Stomach (tissue), 9 donors: Measurements from ENCODE around the gene FERD3L. TPM values are rescaled to one million over a fixed set of nuclear protein-coding genes. Genes with fewer than 3 reads are reported as not detected.

Experiments used
- DNase-seq, 2 donors: peaks; one replicate each; pipeline versions ENCODE4 v3.0.0 to v3.0.0-alpha.2; 2013 to 2019
- H3K27ac ChIP-seq, 5 donors: fragments of 200-600 bp in 4 of 5; sonication (generic) in 4 of 5; one replicate each; pipeline ENCODE4 v1.5.1; 2013 to 2019; ENCODE audit warnings: mild to moderate bottlenecking in 1 of 5, moderate library complexity in 1 of 5
- H3K27me3 ChIP-seq, 3 donors: fragments of 200-600 bp; sonication (generic); one replicate each; pipeline ENCODE4 v1.5.1; 2017 to 2019; ENCODE audit warnings: mixed run types in 1 of 3
- H3K36me3 ChIP-seq, 4 donors: fragments of 200-600 bp; sonication (generic); 1 replicate in 3 of 4; 2 replicates in 1 of 4; pipeline ENCODE4 v1.5.1; 2016 to 2019
- H3K4me1 ChIP-seq, 4 donors: fragments of 200-600 bp; sonication (generic); one replicate each; pipeline ENCODE4 v1.5.1; 2016 to 2019
- H3K4me3 ChIP-seq, 4 donors: fragments of 200-600 bp; sonication (generic) in 3 of 4; one replicate each; pipeline ENCODE4 v1.5.1; 2016 to 2019; ENCODE audit warnings: mild to moderate bottlenecking in 1 of 4
- H3K9me3 ChIP-seq, 4 donors: fragments of 200-600 bp; sonication (generic); one replicate each; pipeline ENCODE4 v1.5.1; 2016 to 2019
- EP300 ChIP-seq: sonication (generic); formaldehyde crosslinking; IDR thresholded peaks from one replicate; pipeline ENCODE4 v1.6.1; 2017; ENCODE audit warnings: antibody characterized with exemption
- POLR2A ChIP-seq, 4 donors: fragments of 450-650 bp; IDR thresholded peaks; one replicate each; pipeline ENCODE4 v1.6.1; 2016; ENCODE audit warnings: antibody characterized with exemption in 4 of 4, control low read depth in 2 of 4, mild to moderate bottlenecking in 1 of 4, moderate library complexity in 1 of 4
- POLR2AphosphoS5 ChIP-seq, 3 donors: sonication (generic); formaldehyde crosslinking; IDR thresholded peaks; one replicate each; pipeline ENCODE4 v1.6.1; 2016; ENCODE audit warnings: antibody characterized with exemption in 3 of 3
- WGBS, 5 donors: extraction: QIAGEN DNeasy Blood & Tissue Kit in 3 of 5; methylation state at CpG; one replicate each; pipeline versions ENCODE4 v1.1.5 to v1.1.7; 2013 to 2018; 5-methylcytosine and 5-hydroxymethylcytosine counted together
- intact Hi-C: fragments of 100-400 bp; cut with DNase I; formaldehyde crosslinking; loops from one replicate; pipeline ENCODE4 v1.15.1; 2023; ENCODE audit warnings: low total_unique reads
- polyA plus RNA-seq, 3 donors: library from polyadenylated mRNA; stranded (reverse); fragments of 200-250 nt; gene quantifications; one replicate each; pipeline ENCODE4 v1.2.3, GENCODE V29; 2013
- total RNA-seq, 5 donors: library from RNA; depleted of rRNA; stranded (reverse); fragments of >200 nt; gene quantifications; one replicate each; pipeline versions ENCODE4 v1.1.0 to v1.2.3, GENCODE V29; 2014 to 2016
- TF ChIP-seq, protein P1 (sequence below), 7 experiments: fragments of 450-650 bp in 4 of 7; fragments of 200-600 bp in 3 of 7; sonication (generic) in 3 of 7; IDR thresholded peaks; one replicate each; pipeline ENCODE4 v1.5.1; 2016 to 2019; ENCODE audit warnings: antibody characterized with exemption in 7 of 7, control low read depth in 2 of 7, mild to moderate bottlenecking in 1 of 7
- donor health status: healthy with polysubstance abuse.
- donor health status: Bipolar disorder and iron deficiency.
- donor health status: healthy.

Gene FERD3L
- total and polyA plus RNA-seq, 8 donors, result not detected

DNA sequence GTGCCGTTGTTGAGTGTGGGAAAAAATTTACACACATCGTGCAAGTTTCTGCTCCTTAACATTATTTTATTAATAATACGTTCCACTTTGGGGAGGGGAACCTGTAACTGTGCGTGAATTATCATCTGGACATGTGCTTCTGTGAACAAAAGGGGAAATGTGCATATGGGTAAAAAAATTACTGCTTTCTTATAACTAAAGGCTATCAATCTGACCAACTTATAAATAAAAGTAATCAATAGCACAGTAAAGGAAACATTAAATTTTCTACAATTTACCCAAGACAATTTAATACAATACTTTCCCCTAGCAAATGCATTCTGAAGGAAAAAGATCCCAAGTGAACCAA is 32.2 kb downstream of the FERD3L start:
- intact Hi-C loops, result no loop called here
- TF ChIP-seq, protein P1, sequence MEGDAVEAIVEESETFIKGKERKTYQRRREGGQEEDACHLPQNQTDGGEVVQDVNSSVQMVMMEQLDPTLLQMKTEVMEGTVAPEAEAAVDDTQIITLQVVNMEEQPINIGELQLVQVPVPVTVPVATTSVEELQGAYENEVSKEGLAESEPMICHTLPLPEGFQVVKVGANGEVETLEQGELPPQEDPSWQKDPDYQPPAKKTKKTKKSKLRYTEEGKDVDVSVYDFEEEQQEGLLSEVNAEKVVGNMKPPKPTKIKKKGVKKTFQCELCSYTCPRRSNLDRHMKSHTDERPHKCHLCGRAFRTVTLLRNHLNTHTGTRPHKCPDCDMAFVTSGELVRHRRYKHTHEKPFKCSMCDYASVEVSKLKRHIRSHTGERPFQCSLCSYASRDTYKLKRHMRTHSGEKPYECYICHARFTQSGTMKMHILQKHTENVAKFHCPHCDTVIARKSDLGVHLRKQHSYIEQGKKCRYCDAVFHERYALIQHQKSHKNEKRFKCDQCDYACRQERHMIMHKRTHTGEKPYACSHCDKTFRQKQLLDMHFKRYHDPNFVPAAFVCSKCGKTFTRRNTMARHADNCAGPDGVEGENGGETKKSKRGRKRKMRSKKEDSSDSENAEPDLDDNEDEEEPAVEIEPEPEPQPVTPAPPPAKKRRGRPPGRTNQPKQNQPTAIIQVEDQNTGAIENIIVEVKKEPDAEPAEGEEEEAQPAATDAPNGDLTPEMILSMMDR (IDR thresholded peaks at IDR 0.05), result no peak
- no peak for TF ChIP-seq EP300
- TF ChIP-seq POLR2A (IDR thresholded peaks at IDR 0.05), result no peak
- no peak for TF ChIP-seq POLR2AphosphoS5 (IDR thresholded peaks at IDR 0.05)
- peak overlapping the region in 1 of 4 donors; percentile 31 for H3K4me3 ChIP-seq
- H3K27ac ChIP-seq, result peak overlapping the region in 1 of 5 donors; percentile 81
- 19 to 43% (median 24%) methylated on average over 4 of the region's 4 CpGs for WGBS, 5 donors
- peaks cover 7 to 100% (median 92%) of the 10 kb centered on the region in 3 donors for H3K27me3 ChIP-seq
- no peak for DNase-seq
- H3K4me1 ChIP-seq, result peaks cover 13 to 36% (median 23%) of the 10 kb centered on the region in 4 donors
- no peaks in the 10 kb centered on the region for H3K9me3 ChIP-seq
- H3K36me3 ChIP-seq, result no peaks in the 10 kb centered on the region

DNA sequence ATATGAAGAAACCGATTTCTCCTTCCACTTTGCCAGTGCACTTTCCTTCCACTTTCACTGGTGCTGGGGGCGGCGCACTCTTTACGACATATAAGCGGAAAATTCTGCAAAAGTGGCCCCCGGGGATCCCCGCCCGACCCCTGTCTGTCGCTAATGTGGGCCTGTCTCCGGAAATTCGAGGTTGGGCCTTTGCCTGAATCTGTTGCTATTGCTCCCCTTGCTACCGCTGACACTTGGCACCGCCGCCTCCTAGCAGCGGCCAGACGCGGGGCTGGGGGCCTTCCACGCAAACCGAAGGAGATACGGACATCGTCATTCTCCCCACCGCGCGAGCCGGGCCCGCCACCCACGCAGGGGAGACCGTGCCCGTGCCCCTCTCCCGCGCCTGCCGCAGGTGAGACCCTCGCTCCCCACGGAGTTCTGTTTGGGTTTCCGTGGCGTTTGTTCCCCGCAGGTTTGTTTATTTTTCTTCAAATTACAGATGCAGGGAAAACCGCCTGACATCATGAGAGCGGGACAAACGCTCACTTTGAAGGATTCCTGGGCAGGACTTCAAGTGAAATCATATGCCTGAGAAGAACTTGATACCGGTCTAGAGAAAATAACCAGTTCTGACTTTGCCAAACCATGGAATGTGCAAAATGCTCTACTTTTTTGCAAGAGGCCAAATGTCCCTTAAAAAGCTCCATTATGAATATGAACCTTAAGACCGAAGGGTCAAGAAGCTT is 32.8 kb downstream of the FERD3L start:
- H3K27ac ChIP-seq, result peak overlapping the region in 1 of 5 donors; percentile 81
- 13 to 32% (median 18%) methylated on average over 39 to 42 of the region's 42 CpGs for WGBS, 5 donors
- DNase-seq, result peak in 1 of 2 donors; percentile 24
- peak overlapping the region; percentile 12 to 31 (median 25) for H3K4me3 ChIP-seq
- intact Hi-C loops, result no loop called here
- TF ChIP-seq, protein P1 (IDR thresholded peaks at IDR 0.05), result no peak
- H3K4me1 ChIP-seq, result peaks cover 7 to 36% (median 23%) of the 10 kb centered on the region in 4 donors
- H3K36me3 ChIP-seq, result no peaks in the 10 kb centered on the region
- H3K9me3 ChIP-seq, result no peaks in the 10 kb centered on the region
- H3K27me3 ChIP-seq, result peaks cover 7 to 100% (median 92%) of the 10 kb centered on the region in 3 donors

- peak overlapping the region in 3 of 4 donors; percentile 12 to 31 (median 27) for H3K4me3 ChIP-seq
- H3K4me1 ChIP-seq, result peaks cover 4 to 38% (median 25%) of the 10 kb centered on the region in 4 donors
- intact Hi-C loops, result no loop called here
- WGBS, 5 donors, result 25 to 50% (median 29%) methylated on average over 15 of the region's 15 CpGs
- peak in 1 of 2 donors; percentile 6 for DNase-seq
- H3K27ac ChIP-seq, result peak overlapping the region in 2 of 5 donors; percentile 22 to 81
- TF ChIP-seq EP300 (no peak), POLR2AphosphoS5 (IDR thresholded peaks at IDR 0.05) (no peak), POLR2A (IDR thresholded peaks at IDR 0.05) (no peak)
- TF ChIP-seq, protein P1 (IDR thresholded peaks at IDR 0.05), result no peak
- peaks cover 7 to 100% (median 94%) of the 10 kb centered on the region in 3 donors for H3K27me3 ChIP-seq
- no peaks in the 10 kb centered on the region for H3K9me3 ChIP-seq
- H3K36me3 ChIP-seq, result no peaks in the 10 kb centered on the region
These were observed 33.5 kb downstream of the FERD3L start for GRCh38 chr7:19111474-19112273.

DNA sequence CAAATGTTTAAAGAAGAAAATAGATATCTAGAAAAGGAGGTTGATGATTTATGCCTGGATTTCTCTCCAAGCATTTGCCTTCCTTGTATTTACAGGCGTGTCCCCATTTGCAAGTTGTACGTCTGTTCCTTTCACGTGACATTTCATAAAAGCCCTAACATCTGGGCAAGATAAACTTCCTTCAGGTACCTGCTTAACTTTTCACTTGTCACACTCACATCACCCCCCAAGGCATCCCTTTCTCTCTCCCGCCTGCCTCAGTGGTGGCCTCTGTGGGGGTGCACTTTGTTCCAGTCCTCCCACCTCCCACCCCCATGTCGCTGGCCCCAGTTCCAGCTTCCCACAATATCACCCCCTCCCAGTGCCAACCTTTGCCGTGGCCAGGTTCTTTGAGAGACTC is 34.4 kb downstream of the FERD3L start:
- Histone ChIP-seq H3K4me1 (peaks cover 4 to 38% (median 26%) of the 10 kb centered on the region in 4 donors), H3K27ac (peak overlapping the region in 2 of 5 donors; percentile 22 to 81), H3K4me3 (peak overlapping the region in 1 of 4 donors; percentile 31), H3K9me3 (peaks cover 0 to 4% (median 0%) of the 10 kb centered on the region in 4 donors), H3K27me3 (peaks cover 7 to 100% (median 94%) of the 10 kb centered on the region in 3 donors), H3K36me3 (no peaks in the 10 kb centered on the region)
- TF ChIP-seq POLR2AphosphoS5 (IDR thresholded peaks at IDR 0.05), result no peak
- TF ChIP-seq POLR2A (IDR thresholded peaks at IDR 0.05), result no peak
- no peak for TF ChIP-seq EP300
- TF ChIP-seq, protein P1 (IDR thresholded peaks at IDR 0.05), result no peak
- peak in 1 of 2 donors; percentile 4 for DNase-seq
- intact Hi-C loops, result no loop called here
- WGBS, 5 donors, result 12 to 37% (median 19%) methylated on average over 6 of the region's 6 CpGs
